HepG2 (cell line): ENCODE measurements around the gene ESRRB. TPM values are rescaled to one million over a fixed set of nuclear protein-coding genes. Genes with fewer than 3 reads are reported as not detected.

Experiments
- CBX5 ChIP-seq: sonication (generic); formaldehyde crosslinking; IDR thresholded peaks from 2 replicates; pipeline ENCODE4 v1.4.0; 2020; ENCODE audit warnings: missing genetic modification reagents, borderline replicate concordance
- GATA4 ChIP-seq: sonication (generic); IDR thresholded peaks from 2 replicates; pipeline ENCODE4 v1.6.1; 2016; ENCODE audit warnings: antibody characterized with exemption, low read depth, borderline replicate concordance
- GATAD2A ChIP-seq: IDR thresholded peaks from 2 replicates; pipeline ENCODE4 v1.6.1; 2016
- GLI4 ChIP-seq: sonication (generic); formaldehyde crosslinking; IDR thresholded peaks from 2 replicates; pipeline ENCODE4 v1.5.1; 2020; ENCODE audit warnings: missing genetic modification reagents, mild to moderate bottlenecking, moderate library complexity, borderline replicate concordance
- HOXD1 ChIP-seq: sonication (generic); formaldehyde crosslinking; IDR thresholded peaks from 2 replicates; pipeline ENCODE4 v1.5.0; 2020; ENCODE audit warnings: missing genetic modification reagents
- KMT2A ChIP-seq: sonication (generic); formaldehyde crosslinking; IDR thresholded peaks from 2 replicates; pipeline ENCODE4 v1.4.0; 2020; ENCODE audit warnings: missing genetic modification reagents
- NR2F6 ChIP-seq, 2 experiments: IDR thresholded peaks; 2 replicates each; pipeline ENCODE4 v1.6.1; 2016; ENCODE audit warnings: antibody characterized with exemption in 1 of 2, mild to moderate bottlenecking in 1 of 2
- POLR2G ChIP-seq: fragments of 200-400 bp; formaldehyde crosslinking; IDR thresholded peaks from 2 replicates; pipeline ENCODE4 v1.6.1; 2018; ENCODE audit warnings: mild to moderate bottlenecking, low read depth, low read length, moderate library complexity
- SCMH1 ChIP-seq: sonication (generic); formaldehyde crosslinking; IDR thresholded peaks from 2 replicates; pipeline ENCODE4 v1.9.0; 2021; ENCODE audit warnings: missing genetic modification reagents, mild to moderate bottlenecking, borderline replicate concordance
- SP1 ChIP-seq, 2 experiments: fragments of 450-650 bp in 1 of 2; sonication (generic) in 1 of 2; formaldehyde crosslinking in 1 of 2; IDR thresholded peaks; 2 replicates each; pipeline versions ENCODE4 v1.4.0 to v1.6.1; 2016 to 2020; ENCODE audit warnings: missing genetic modification reagents in 1 of 2
- SP4 ChIP-seq: sonication (generic); formaldehyde crosslinking; IDR thresholded peaks from 2 replicates; pipeline ENCODE4 v1.8.1; 2023; ENCODE audit warnings: mild to moderate bottlenecking, missing genetic modification reagents
- ZFP37 ChIP-seq: sonication (generic); formaldehyde crosslinking; IDR thresholded peaks from 2 replicates; pipeline ENCODE4 v1.4.0; 2020; ENCODE audit warnings: missing genetic modification reagents, borderline replicate concordance
- ZKSCAN8 ChIP-seq: IDR thresholded peaks from 2 replicates; pipeline ENCODE4 v1.6.1; 2016; ENCODE audit warnings: borderline replicate concordance, missing genetic modification reagents, missing compliant biosample characterization
- ZNF230 ChIP-seq: sonication (generic); formaldehyde crosslinking; IDR thresholded peaks from 2 replicates; pipeline ENCODE4 v1.4.0; 2020; ENCODE audit warnings: mild to moderate bottlenecking, missing genetic modification reagents
- polyA plus RNA-seq, 8 experiments: library from polyadenylated mRNA; depleted of rRNA in 3 of 8; stranded (reverse) in 7 of 8; unstranded in 1 of 8; fragments of >200 nt; fragmentation: Illumina TruSeq in 4 of 8; extraction: Trizol in 4 of 8; gene quantifications; 2 replicates each; pipeline versions ENCODE4 v1.2.1 to v1.2.3, GENCODE V29; 2011 to 2016; ENCODE audit warnings: low read depth in 4 of 8, missing spikeins in 1 of 8, mixed read lengths in 1 of 8; ENCODE audit not compliant: insufficient read depth in 1 of 8
- total RNA-seq, 5 experiments: library from RNA; depleted of rRNA; stranded (reverse); fragments of >200 nt; fragmentation: Illumina TruSeq; extraction: Trizol; gene quantifications; 2 replicates each; pipeline ENCODE4 v1.2.3, GENCODE V29; 2016; ENCODE audit warnings: low read depth in 1 of 5
- TF ChIP-seq, protein P1 (sequence below): sonication (generic); formaldehyde crosslinking; IDR thresholded peaks from 2 replicates; pipeline ENCODE4 v1.5.1; 2020; ENCODE audit warnings: mild to moderate bottlenecking, missing genetic modification reagents
- TF ChIP-seq, protein P2 (sequence below): sonication (generic); formaldehyde crosslinking; IDR thresholded peaks from 2 replicates; pipeline ENCODE4 v1.8.1; 2023; ENCODE audit warnings: mild to moderate bottlenecking, inconsistent platforms, moderate library complexity, missing genetic modification reagents, borderline replicate concordance
- TF ChIP-seq, protein P3 (sequence below): sonication (generic); formaldehyde crosslinking; IDR thresholded peaks from 2 replicates; pipeline ENCODE4 v1.4.0; 2020; ENCODE audit warnings: missing genetic modification reagents, borderline replicate concordance
- TF ChIP-seq, protein P4 (sequence below): IDR thresholded peaks from 2 replicates; pipeline ENCODE4 v1.4.0; 2020; ENCODE audit warnings: mild to moderate bottlenecking, missing genetic modification reagents

ESRRB gene
- total and polyA plus RNA-seq, 2 of the 13 experiments (the other 11 are each of a cell fraction or from before 2014, with no cell fraction given) = 0.04 to 0.33 TPM

DNA sequence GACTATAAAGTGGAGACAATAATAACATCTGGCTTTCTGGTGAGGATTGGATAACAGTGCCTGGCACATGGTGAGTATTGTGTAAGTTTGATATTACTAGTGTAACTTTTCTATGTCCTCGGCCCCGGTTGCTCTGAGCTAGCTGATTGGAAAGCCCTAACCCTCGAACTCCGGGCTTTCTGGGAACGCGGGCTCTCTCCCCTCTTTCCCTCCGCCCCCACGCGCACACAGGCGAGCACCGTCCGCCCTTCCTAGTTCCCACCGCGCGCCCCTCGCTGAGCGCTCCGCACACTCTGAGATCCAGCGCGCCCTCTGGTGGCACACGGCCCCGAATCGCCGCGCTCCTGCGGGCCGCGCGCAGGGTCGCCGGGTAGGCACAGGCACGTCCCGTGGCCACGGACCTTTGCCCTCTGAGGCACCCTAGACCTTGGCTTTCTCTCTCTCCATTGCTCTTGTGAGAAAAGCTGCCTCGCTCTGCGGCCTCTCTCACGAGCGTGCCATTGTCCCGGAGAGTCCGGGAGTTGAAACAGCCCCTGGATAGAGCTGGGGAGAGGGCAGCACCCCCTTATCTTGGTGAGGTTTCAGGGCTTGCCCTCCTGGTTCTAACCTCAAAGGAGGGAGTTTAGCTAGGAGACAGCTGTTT, 23.2 kb upstream of the ESRRB start (continued):
- TF ChIP-seq ZFP37 (no peak), ZKSCAN8 (CRISPR knock-in tag) (no peak), SCMH1 (CRISPR knock-in tag) (no peak), ZNF230 (CRISPR knock-in tag) (0 out of 2 replicates have a peak, but pooled peaks have one; percentile 47), HOXD1 (no peak), GLI4 (CRISPR knock-in tag) (no peak), NR2F6 (IDR thresholded peaks at IDR 0.05) (peak; percentile 45; the same call in 1 of the 2 replicates), NR2F6 (CRISPR knock-in tag; IDR thresholded peaks at IDR 0.05) (peak; percentile 79), GATAD2A (CRISPR knock-in tag) (peak; percentile 83), KMT2A (CRISPR knock-in tag) (no peak), CBX5 (peak; percentile 64; the same call in 1 of the 2 replicates), SP4 (CRISPR knock-in tag) (peak; percentile 44; the same call in 1 of the 2 replicates), POLR2G (no peak), GATA4 (no peak), SP1 (IDR thresholded peaks at IDR 0.05) (no peak), SP1 (CRISPR knock-in tag; IDR thresholded peaks at IDR 0.05) (no peak)
- TF ChIP-seq, protein P1, sequence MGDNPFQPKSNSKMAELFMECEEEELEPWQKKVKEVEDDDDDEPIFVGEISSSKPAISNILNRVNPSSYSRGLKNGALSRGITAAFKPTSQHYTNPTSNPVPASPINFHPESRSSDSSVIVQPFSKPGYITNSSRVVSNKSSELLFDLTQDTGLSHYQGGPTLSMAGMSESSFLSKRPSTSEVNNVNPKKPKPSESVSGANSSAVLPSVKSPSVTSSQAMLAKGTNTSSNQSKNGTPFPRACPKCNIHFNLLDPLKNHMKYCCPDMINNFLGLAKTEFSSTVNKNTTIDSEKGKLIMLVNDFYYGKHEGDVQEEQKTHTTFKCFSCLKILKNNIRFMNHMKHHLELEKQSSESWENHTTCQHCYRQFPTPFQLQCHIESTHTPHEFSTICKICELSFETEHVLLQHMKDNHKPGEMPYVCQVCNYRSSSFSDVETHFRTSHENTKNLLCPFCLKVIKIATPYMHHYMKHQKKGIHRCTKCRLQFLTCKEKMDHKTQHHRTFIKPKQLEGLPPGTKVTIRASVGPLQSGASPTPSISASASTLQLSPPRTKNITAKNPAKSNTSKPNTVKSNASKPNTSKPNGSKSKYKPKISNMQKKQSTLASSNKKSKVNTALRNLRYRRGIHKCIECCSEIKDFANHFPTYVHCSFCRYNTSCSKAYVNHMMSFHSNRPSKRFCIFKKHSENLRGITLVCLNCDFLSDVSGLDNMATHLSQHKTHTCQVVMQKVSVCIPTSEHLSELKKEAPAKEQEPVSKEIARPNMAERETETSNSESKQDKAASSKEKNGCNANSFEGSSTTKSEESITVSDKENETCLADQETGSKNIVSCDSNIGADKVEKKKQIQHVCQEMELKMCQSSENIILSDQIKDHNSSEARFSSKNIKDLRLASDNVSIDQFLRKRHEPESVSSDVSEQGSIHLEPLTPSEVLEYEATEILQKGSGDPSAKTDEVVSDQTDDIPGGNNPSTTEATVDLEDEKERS (CRISPR knock-in tag) = no peak
- TF ChIP-seq, protein P2, sequence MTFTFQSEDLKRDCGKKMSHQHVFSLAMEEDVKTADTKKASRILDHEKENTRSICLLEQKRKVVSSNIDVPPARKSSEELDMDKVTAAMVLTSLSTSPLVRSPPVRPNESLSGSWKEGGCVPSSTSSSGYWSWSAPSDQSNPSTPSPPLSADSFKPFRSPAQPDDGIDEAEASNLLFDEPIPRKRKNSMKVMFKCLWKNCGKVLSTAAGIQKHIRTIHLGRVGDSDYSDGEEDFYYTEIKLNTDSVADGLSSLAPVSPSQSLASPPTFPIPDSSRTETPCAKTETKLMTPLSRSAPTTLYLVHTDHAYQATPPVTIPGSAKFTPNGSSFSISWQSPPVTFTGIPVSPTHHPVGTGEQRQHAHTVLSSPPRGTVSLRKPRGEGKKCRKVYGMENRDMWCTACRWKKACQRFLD (CRISPR knock-in tag) = no peak
- TF ChIP-seq, protein P3, sequence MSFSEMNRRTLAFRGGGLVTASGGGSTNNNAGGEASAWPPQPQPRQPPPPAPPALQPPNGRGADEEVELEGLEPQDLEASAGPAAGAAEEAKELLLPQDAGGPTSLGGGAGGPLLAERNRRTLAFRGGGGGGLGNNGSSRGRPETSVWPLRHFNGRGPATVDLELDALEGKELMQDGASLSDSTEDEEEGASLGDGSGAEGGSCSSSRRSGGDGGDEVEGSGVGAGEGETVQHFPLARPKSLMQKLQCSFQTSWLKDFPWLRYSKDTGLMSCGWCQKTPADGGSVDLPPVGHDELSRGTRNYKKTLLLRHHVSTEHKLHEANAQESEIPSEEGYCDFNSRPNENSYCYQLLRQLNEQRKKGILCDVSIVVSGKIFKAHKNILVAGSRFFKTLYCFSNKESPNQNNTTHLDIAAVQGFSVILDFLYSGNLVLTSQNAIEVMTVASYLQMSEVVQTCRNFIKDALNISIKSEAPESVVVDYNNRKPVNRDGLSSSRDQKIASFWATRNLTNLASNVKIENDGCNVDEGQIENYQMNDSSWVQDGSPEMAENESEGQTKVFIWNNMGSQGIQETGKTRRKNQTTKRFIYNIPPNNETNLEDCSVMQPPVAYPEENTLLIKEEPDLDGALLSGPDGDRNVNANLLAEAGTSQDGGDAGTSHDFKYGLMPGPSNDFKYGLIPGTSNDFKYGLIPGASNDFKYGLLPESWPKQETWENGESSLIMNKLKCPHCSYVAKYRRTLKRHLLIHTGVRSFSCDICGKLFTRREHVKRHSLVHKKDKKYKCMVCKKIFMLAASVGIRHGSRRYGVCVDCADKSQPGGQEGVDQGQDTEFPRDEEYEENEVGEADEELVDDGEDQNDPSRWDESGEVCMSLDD (CRISPR knock-in tag) = no peak
- TF ChIP-seq, protein P4, sequence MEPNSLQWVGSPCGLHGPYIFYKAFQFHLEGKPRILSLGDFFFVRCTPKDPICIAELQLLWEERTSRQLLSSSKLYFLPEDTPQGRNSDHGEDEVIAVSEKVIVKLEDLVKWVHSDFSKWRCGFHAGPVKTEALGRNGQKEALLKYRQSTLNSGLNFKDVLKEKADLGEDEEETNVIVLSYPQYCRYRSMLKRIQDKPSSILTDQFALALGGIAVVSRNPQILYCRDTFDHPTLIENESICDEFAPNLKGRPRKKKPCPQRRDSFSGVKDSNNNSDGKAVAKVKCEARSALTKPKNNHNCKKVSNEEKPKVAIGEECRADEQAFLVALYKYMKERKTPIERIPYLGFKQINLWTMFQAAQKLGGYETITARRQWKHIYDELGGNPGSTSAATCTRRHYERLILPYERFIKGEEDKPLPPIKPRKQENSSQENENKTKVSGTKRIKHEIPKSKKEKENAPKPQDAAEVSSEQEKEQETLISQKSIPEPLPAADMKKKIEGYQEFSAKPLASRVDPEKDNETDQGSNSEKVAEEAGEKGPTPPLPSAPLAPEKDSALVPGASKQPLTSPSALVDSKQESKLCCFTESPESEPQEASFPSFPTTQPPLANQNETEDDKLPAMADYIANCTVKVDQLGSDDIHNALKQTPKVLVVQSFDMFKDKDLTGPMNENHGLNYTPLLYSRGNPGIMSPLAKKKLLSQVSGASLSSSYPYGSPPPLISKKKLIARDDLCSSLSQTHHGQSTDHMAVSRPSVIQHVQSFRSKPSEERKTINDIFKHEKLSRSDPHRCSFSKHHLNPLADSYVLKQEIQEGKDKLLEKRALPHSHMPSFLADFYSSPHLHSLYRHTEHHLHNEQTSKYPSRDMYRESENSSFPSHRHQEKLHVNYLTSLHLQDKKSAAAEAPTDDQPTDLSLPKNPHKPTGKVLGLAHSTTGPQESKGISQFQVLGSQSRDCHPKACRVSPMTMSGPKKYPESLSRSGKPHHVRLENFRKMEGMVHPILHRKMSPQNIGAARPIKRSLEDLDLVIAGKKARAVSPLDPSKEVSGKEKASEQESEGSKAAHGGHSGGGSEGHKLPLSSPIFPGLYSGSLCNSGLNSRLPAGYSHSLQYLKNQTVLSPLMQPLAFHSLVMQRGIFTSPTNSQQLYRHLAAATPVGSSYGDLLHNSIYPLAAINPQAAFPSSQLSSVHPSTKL (CRISPR knock-in tag) = peak; percentile 72
